ENCODE data around the gene PGLYRP4. TPM values are rescaled to one million over a fixed set of nuclear protein-coding genes. Genes with fewer than 3 reads are reported as not detected.

Gene PGLYRP4
- total RNA-seq, 1 experiment from 2014 or later = not detected

DNA sequence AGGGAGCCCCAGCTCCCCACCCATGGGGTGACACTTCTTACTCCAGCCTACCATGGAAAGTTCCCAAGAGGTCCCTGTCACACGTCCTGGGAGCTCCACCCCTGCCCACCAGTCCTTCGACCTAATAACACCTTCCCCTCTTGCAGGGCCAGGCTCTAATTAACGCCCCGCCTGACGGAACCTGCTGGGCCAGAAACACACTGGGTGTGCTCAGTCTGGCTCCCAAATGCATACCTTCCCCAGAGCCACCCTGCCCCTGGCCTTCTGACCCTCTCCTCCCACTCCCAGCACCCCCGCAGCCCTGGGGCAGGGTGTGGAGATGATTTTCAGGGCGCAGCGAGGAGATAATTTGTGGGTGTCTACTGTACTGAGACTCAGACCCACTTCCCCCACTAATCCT is 56.5 kb downstream of the PGLYRP4 start:
- H3K27me3 ChIP-seq (ENCODE audit: insufficient read depth, low read depth) = peaks cover 10% of the 10 kb centered on the region; the same call in 1 of the 2 replicates
- H3K4me2 ChIP-seq = peak overlapping the region; percentile 27; the same call in 1 of the 2 replicates
- BruUV-seq (replicated peaks) = no TSS peak
- H3K4me1 ChIP-seq (replicated peaks; ENCODE audit: insufficient read depth) = 0 out of 2 replicates have a peak, but pooled peaks cover 6% of the 10 kb centered on the region
- intact Hi-C loops (cut with micrococcal nuclease; ENCODE audit: unreplicated experiment) = no loop called here
- H3K9me3 ChIP-seq (ENCODE audit: insufficient read depth, low read depth) = no peaks in the 10 kb centered on the region
- H3K27ac ChIP-seq = no peak overlapping the region
- ChIA-PET POLR2A (ENCODE audit: unreplicated experiment) (no interaction called here), CTCF (no interaction called here)
- H4K20me1 ChIP-seq (ENCODE audit: insufficient read depth) = no peaks in the 10 kb centered on the region
- no peaks in the 10 kb centered on the region for H3F3A ChIP-seq (ENCODE audit: insufficient read depth, low read depth)
- H2AFZ ChIP-seq = no peak overlapping the region
- no peaks in the 10 kb centered on the region for H3K9me2 ChIP-seq (ENCODE audit: insufficient read depth)
- H3K36me3 ChIP-seq (ENCODE audit: low read depth) = no peaks in the 10 kb centered on the region
- no peak for TF ChIP-seq EZH2 (IDR thresholded peaks at IDR 0.05; ENCODE audit: low read depth)
- TF ChIP-seq, protein P1, sequence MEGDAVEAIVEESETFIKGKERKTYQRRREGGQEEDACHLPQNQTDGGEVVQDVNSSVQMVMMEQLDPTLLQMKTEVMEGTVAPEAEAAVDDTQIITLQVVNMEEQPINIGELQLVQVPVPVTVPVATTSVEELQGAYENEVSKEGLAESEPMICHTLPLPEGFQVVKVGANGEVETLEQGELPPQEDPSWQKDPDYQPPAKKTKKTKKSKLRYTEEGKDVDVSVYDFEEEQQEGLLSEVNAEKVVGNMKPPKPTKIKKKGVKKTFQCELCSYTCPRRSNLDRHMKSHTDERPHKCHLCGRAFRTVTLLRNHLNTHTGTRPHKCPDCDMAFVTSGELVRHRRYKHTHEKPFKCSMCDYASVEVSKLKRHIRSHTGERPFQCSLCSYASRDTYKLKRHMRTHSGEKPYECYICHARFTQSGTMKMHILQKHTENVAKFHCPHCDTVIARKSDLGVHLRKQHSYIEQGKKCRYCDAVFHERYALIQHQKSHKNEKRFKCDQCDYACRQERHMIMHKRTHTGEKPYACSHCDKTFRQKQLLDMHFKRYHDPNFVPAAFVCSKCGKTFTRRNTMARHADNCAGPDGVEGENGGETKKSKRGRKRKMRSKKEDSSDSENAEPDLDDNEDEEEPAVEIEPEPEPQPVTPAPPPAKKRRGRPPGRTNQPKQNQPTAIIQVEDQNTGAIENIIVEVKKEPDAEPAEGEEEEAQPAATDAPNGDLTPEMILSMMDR (conservative IDR thresholded peaks at IDR 0.05) = no peak
- no peaks in the 10 kb centered on the region for H3K79me2 ChIP-seq (ENCODE audit: low read depth)
- DNase-seq = peak in 1 of 2 experiments; percentile 37
- H3K4me3 ChIP-seq = no peak overlapping the region

DNA sequence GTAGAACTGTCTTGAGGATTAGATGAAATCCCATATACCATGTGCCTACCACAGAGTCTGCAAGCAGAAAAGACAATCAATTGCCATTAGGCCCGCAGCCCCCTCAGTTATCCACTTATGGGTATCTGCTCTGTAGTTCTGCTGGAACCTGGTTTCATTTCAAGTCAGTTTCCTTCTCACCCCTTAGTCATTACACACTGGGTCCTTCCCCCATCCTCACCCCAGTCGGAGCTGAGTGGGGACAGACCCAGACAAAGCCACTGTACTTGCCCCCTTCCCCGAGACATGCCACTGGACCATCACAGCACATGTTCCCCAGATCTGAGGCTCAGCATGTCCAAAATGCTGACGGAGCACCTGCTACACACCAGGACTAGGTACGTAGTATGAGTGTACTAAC is 57.1 kb downstream of the PGLYRP4 start:
- Histone ChIP-seq H2AFZ (no peak overlapping the region), H3K4me1 (replicated peaks; ENCODE audit: insufficient read depth) (0 out of 2 replicates have a peak, but pooled peaks cover 6% of the 10 kb centered on the region), H3K4me2 (no peak overlapping the region), H3K79me2 (ENCODE audit: low read depth) (no peaks in the 10 kb centered on the region), H3K36me3 (ENCODE audit: low read depth) (no peaks in the 10 kb centered on the region), H3K27me3 (ENCODE audit: insufficient read depth, low read depth) (peaks cover 7% of the 10 kb centered on the region; the same call in 1 of the 2 replicates), H3K9me3 (ENCODE audit: insufficient read depth, low read depth) (no peaks in the 10 kb centered on the region), H3K9me2 (ENCODE audit: insufficient read depth) (no peaks in the 10 kb centered on the region), H3K27ac (no peak overlapping the region), H3K4me3 (no peak overlapping the region), H4K20me1 (ENCODE audit: insufficient read depth) (no peaks in the 10 kb centered on the region), H3F3A (ENCODE audit: insufficient read depth, low read depth) (no peaks in the 10 kb centered on the region)
- BruUV-seq (replicated peaks) = no TSS peak
- DNase-seq = no peak
- TF ChIP-seq, protein P1 (conservative IDR thresholded peaks at IDR 0.05) = no peak
- TF ChIP-seq EZH2 (IDR thresholded peaks at IDR 0.05; ENCODE audit: low read depth) = no peak
- ChIA-PET CTCF (no interaction called here), POLR2A (ENCODE audit: unreplicated experiment) (no interaction called here)
- intact Hi-C loops (cut with micrococcal nuclease; ENCODE audit: unreplicated experiment) = no loop called here

DNA sequence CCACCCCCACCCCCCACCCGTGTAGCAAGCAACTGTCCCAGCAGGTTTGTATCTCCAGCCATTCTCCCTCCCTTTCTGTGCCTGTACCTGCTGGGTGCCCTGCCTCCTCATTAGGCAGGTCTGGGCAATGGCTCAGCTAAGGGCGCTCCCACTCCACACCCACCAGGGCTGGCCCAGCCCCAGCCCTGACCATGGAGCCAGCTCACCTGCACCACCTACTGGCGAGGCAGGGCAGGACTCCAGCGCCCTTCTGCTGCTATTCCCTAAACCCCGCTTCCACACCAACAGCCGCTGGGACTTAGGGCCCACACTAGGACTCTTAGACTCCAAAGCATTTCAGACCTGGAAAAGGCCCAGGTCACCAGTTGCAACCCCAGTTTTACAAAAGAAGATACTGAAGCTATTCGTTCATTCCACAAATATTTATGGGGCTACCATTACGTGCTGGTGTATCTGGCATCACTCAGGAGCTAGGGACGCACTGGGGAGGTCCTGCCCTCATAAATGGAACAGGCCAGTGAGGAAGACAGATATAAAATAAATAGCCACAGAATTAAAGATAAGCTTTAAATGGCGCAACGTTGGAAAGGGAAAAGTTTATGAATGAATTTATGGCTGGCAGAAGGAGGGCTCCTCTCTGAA is 59.9 kb downstream of the PGLYRP4 start:
- H3K4me2 ChIP-seq = no peak overlapping the region
- BruUV-seq (replicated peaks) = no TSS peak

More for the DNA sequence above, 59.9 kb downstream of the PGLYRP4 start:
- no peaks in the 10 kb centered on the region for H3K79me2 ChIP-seq (ENCODE audit: low read depth)
- peak in 1 of 2 experiments; percentile 33 for DNase-seq
- H3K9me2 ChIP-seq (ENCODE audit: insufficient read depth) = no peaks in the 10 kb centered on the region; the same call in 1 of the 2 replicates
- ChIA-PET POLR2A (ENCODE audit: unreplicated experiment) (no interaction called here), CTCF (no interaction called here)
- no peaks in the 10 kb centered on the region for H3K9me3 ChIP-seq (ENCODE audit: insufficient read depth, low read depth)
- no peaks in the 10 kb centered on the region for H3F3A ChIP-seq (ENCODE audit: insufficient read depth, low read depth)
- H2AFZ ChIP-seq = no peak overlapping the region
- TF ChIP-seq, protein P1 (conservative IDR thresholded peaks at IDR 0.05) = peak; percentile 61
- no peak for TF ChIP-seq EZH2 (IDR thresholded peaks at IDR 0.05; ENCODE audit: low read depth)
- no peak overlapping the region for H3K27ac ChIP-seq
- H3K36me3 ChIP-seq (ENCODE audit: low read depth) = no peaks in the 10 kb centered on the region
- H3K27me3 ChIP-seq (ENCODE audit: insufficient read depth, low read depth) = 0 out of 2 replicates have a peak, but pooled peaks cover 5% of the 10 kb centered on the region
- H4K20me1 ChIP-seq (ENCODE audit: insufficient read depth) = no peaks in the 10 kb centered on the region
- 0 out of 2 replicates have a peak, but pooled peaks cover 6% of the 10 kb centered on the region for H3K4me1 ChIP-seq (replicated peaks; ENCODE audit: insufficient read depth)
- no peak overlapping the region for H3K4me3 ChIP-seq
- intact Hi-C loops (cut with micrococcal nuclease; ENCODE audit: unreplicated experiment) = no loop called here

Other genes starting within 250 kb of the PGLYRP4 start
- not detected in 2 replicates for gene SPRR2F, start 235.3 kb downstream of the PGLYRP4 start, total RNA-seq (2021)
- gene SPRR2G, start 198.0 kb downstream of the PGLYRP4 start, total RNA-seq (2021) = not detected in 2 replicates
- not detected in 2 replicates for gene LELP1, start 145.4 kb downstream of the PGLYRP4 start, total RNA-seq (2021)
- not detected in 2 replicates for gene PRR9, start 131.3 kb downstream of the PGLYRP4 start, total RNA-seq (2021)
- not detected in 2 replicates for gene LORICRIN, start 89.2 kb downstream of the PGLYRP4 start, total RNA-seq (2021)
- not detected in 2 replicates for gene PGLYRP3, start 35.9 kb downstream of the PGLYRP4 start, total RNA-seq (2021)
- gene S100A9, start 9.0 kb upstream of the PGLYRP4 start, total RNA-seq (2021) = 2.1 and 4.3 TPM in 2 replicates
- not detected in 2 replicates for gene S100A12, start 26.8 kb upstream of the PGLYRP4 start, total RNA-seq (2021)
- gene S100A8, start 42.2 kb upstream of the PGLYRP4 start, total RNA-seq (2021) = not detected in 2 replicates
- gene S100A7A, start 67.7 kb upstream of the PGLYRP4 start, total RNA-seq (2021) = not detected in 2 replicates
- not detected in 2 replicates for gene S100A7, start 111.8 kb upstream of the PGLYRP4 start, total RNA-seq (2021)
- gene S100A6, start 187.2 kb upstream of the PGLYRP4 start, total RNA-seq (2021) = 873 and 994 TPM in 2 replicates
- gene S100A5, start 192.1 kb upstream of the PGLYRP4 start, total RNA-seq (2021) = 7.2 and 11.1 TPM in 2 replicates
- gene S100A4, start 197.0 kb upstream of the PGLYRP4 start, total RNA-seq (2021) = 303 and 346 TPM in 2 replicates
- gene S100A3, start 200.4 kb upstream of the PGLYRP4 start, total RNA-seq (2021) = 1.5 and 2.4 TPM in 2 replicates
- 145 and 147 TPM in 2 replicates for gene S100A2, start 217.0 kb upstream of the PGLYRP4 start, total RNA-seq (2021)

All from PC-9 (cell line).